HG03095 (cell line): ENCODE measurements around the gene LSM4.
"Not testable (repeated sequence)": the region's sequence is repeated elsewhere in the genome, so short reads cannot be mapped to it uniquely, and the experiment has no call there.

Experiments used
- ATAC-seq: cut with Tn5 transposase; IDR thresholded peaks from one replicate; pipeline ENCODE4 v1.9.1; 2021; ENCODE audit warnings: moderate library complexity; ENCODE audit not compliant: unreplicated experiment

The LSM4 gene

DNA sequence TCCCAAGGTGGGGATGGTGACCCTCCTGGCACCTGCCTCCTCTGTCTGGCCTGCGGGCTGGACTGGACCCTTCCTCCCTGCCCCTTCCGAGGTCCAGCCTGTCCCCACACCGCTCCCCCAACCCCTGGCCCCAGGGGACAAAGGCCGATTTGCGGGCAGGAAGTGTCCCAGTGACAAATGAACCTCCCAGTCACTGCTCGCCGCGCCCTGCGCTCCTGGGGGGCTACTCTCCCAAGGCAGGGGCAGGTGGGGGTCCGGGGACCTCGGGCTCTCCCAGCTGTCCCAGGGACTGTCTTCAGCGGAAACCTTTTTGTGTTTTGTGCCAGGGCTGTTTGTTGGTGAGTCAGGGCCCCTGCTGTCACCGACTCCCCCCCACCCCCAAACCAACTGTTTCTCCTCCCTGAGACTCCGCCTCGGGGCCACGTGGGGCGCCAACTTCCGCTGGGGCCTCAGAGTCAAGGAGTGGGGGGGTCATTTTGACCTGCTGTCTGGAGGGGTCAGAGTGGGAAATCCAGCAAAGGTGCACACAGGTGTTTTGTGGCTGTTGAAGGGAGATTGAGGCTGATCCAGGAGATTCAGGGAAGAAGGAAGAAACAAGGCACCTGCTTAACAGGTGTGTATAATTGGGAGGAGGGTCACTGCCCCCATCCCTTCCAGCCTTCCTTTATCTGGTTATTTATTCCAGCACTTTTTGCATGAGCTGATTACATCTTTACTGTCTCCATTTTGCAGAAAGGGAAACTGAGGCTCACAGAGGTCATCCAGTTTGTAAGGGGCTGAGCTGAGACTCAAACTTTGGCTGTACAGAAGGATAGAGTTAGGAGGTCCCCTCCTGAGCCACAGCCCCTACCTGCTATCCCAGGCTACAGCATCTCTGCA, 18.4 kb upstream of the LSM4 start:
- no peak for ATAC-seq

DNA sequence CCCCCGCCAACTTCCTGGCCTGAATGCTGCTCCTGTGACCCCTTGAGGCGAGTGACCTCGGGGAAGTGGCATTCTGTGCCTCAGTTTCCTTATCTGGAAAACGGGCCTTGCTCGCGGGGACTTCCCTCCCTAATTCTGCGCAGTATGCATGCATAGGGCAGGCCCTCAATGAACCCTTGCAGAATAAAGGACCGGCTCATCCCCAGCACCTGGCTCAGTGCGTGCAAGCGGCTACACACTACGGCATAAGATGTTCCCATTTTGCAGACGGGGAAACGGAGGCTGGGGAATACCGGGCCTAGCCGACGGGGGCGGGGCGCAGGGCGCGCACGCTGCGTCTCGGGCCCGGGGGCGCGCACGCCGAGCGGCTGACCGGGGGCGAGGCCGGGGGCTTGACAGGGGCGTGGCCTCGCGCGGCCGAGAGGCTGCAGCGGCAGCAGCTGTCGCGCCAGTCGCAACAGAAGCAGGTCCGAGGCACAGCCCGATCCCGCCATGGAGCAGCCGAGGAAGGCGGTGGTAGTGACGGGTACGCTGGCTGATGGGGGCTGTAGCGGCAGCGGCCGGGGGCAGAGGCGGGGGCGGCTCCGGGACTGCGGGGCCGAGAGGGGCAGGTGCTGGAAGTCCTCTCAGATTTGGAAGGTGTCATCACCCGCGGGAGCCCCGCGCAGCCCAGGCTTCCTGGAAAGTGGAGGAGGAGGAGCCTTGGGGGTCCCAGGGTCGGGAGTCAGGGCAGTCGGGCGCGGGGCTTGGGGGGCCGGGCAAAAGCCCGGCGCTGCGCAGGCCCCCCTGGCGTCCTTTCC, 17.5 kb upstream of the LSM4 start, which contains the start of gene PGPEP1:
PGPEP1 (plus strand) TSS at position 409 of the 800 bp plus-strand sequence; CDS start at position 493, 84 bp downstream.
- no peak for ATAC-seq

DNA sequence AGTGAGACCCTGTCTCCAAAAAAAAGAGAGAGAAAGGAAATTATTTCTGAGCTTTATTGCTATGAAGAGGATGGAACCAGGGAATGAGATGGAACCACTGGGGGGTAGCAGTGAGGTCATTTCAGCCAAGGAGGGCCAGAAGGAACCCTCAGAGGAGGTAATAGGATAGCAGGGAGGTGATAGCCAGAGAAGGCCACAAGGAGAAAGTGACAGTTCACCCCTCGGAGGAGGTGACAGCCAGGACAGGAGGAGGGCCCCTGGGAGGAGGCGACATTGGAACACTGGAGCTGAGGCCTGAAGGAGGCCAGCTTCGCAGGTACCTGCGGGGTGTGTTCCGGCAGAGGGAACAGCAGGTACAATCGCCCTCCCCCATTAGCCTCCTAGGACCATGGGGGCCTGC, 16.8 kb upstream of the LSM4 start:
- no peak for ATAC-seq

DNA sequence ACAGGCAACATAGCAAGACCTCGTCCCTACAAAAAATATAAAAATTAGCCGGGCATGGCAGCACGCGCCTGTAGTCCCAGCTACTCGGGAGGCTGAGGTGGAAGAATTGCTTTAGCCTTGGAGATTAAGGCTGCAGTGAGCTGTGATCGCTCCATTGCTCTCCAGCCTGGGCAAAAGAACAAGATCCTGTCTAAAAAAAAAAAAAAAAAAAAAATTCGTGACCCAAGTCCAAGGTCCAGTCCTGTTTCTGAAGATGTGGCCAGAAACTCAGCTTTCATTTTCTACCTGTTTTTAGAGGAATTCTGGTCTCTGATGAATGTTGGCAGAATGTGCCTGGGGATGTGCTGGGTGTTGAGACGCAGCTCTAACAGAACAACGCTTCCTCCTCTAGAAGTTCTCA, 15.7 kb upstream of the LSM4 start:
- ATAC-seq, result no peak

DNA sequence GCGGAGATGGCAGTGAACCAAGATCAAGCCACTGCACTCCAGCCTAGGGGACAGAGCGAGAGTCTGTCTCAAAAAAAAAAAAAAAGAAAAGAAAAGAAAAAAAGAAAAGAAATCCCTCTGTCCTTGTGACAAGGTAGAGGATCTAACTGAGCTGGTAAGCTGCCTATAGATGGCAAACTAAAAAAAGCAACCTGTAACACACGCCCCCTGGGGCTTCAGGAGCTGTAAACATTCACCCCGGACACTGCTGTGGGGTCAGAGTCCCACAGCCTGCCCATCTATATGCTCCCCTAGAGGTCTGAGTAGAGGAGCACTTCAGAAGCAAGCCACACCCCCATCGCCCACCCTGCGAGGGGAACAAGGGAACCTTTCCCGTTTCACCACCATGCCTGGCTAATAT, 13.2 kb upstream of the LSM4 start:
- no peak for ATAC-seq

DNA sequence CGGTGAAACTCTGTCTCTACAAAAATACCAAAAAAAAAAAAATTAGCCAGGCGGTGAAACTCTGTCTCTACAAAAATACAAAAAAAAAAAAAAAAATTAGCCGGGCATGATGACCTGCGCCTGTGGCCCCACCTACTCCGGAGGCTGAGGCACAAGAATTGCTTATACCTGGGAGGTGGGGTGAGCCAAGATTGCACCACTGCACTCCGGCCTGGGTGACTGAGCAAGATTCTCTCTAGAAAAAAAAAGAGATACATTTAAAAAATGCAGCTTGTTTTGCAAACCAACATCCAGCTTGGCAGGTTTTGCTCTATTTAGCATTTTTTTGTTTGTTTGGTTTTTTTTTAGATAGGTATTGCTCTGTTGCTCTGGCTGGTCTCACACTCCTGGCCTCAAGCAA, 10.8 kb upstream of the LSM4 start:
- no peak for ATAC-seq

DNA sequence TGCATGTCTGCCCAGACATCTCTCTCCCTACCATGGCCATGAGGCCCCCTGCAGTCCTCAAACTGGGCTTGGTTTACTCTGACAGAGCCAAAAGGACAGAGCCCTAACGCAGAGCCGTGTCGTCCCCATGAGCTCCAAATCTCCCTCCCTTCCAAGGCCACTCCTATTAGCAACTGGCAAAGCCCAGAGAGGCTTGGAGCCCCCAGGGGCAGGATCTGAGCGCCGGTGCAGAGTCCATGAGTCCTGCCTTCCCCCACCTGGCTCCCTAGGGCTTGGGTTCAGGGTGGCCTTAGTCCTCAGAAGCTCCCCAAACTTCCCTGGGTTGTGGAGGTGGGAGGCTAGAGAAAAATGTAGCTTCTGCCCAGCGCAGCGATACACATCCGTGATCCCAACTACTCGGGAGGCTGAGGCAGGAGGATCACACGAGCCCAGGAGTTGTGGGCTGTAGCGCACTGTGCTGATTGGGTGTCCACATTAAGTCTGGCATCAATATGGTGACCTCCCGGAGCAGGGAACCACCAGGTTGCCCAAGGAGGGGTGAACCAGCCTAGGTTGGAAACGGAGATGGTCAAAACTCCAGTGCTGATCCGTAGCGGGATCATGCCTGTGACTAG, 10.1 kb upstream of the LSM4 start:
- no peak for ATAC-seq

DNA sequence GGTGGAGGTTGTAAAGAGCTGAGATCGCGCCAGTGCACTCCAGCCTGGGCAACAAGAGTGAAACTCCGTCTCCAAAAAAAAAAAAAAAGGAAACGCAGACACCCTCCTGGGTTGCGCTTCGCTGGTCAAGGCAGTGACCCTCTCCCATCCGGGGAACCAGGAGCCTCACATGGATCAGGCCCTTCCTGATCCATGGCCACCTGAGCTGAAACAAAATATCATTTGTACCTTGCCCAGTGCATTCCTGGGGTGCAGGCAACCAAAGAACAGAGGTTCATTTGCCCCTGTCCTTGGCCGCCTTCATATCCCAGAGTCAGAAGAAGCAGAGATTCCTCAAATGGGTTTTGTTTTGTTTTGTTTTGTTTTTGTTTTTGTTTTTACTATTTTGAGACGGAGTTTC, 8.0 kb upstream of the LSM4 start:
- no peak for ATAC-seq

DNA sequence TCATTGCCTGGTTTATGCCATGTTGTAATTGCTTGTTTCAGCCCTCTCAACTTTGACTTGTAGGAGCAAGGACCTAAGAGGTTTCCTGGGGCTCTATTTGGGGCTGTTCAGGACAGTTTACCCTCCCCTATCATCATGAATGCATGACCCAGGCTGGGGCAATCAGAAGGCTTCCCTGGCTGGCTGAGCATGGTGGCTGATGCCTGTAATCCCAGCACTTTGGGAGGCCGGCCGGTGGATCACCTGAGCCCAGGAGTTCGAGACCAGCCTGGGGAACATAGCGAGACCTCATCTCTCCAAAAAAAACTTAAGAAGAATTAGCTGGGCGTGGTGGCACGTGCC, 6.1 kb upstream of the LSM4 start:
- no peak for ATAC-seq

DNA sequence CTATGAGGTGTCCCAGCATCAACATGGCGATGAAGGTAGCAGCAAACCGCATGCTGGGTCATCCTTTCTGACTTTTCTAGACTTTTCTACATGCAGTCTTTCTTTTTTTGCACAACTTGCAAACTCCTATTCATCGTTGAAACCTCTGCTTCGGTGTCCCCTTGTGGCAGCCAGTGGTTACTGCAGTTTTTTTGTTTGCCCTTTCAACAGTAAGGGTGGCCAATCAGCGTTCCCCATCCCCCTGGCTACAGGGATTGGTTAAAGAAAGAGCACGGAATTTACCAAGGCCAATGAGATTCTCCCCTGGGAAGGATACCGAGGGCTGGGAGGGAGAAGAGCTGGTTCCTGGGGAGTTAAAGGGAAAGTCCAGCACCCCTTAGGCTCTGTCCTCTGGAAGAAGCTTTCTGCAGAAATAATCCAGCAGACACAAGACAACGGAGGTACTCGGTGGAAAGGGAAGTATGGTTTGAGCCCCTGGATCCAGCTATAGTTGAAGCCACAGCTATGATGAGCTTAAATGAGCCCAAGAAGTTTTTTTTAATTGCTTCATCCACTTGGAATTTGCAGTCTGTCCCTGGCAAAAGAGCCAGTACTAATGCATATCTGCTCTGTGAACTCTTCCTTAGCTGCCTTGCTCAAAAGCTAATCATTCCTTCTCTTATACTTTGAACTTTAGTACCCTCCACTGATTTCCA, 5.6 kb upstream of the LSM4 start:
- ATAC-seq, result peak; percentile 74

DNA sequence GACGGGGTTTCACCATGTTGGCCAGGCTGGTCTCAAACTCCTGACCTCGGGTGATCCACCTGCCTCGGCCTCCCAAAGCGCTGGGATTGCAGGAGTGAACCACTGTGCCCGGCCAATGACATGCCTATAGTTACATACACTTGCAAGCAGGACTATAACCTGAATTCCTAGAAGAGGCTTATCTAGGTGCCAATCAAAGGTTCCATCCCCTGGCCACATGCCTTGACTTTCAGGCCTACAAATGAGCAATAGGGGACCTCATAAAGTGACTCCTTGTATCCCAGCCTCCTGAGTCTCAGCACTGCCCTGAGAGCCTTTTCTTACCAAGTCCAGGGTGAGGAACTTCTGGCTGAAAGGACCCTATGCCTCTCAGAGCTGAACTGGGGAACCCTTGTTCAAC, 3.9 kb upstream of the LSM4 start:
- no peak for ATAC-seq

DNA sequence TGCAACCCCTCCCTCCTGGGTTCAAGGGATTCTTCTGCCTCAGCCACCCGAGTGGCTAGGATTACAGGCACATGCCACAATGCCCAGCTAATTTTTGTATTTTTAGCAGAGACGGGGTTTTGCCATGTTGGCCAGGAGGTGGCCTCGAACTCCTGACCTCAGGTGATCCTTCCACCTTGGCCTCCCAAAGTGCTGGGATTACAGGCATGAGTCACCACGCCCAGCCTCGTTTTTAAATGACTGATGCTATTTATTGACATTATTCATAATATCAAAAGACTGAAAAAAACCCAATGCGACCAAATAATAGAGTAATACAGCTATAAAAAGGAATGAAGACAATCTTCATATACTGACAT, 1.5 kb upstream of the LSM4 start:
- not testable (repeated sequence) for ATAC-seq

DNA sequence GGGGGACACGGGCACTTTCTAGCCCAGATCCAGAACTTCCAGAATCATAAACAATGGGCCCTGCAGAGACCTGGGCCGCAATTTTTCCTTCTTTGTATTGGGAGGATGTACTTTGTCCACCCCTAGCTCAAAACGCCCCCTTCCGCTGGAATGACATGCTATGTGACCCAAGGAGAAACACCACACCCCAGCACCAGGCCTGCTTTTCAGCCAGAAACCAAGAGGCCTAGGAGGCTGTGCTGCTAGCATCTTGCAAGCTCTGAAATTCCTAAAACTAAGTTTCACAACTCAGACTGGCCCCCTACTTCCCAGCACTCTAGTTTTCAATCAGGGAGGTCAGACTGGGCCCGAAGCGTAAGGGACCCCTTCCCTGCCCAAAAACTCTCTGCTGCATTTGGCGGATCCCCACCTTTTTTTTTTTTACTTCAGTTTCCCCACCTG, 538 bp downstream of the LSM4 start:
- ATAC-seq, result no peak

DNA sequence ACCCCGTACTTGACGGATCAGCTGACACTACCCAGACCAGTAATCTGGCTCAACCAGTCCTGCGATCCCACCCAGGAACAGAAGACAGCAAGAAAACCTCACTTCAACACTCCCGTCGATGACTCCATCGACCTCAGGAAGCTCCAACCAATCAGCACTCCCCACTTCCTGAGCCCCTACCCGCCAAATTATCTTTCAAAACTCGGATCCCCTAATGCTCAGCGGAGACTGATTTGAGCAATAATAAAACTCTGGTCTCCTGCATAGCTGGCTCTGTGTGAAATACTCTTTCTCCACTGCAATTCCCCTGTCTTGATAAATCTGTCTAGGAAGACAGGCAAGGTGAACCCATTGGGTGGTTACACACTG, 1.2 kb downstream of the LSM4 start:
- no peak for ATAC-seq

DNA sequence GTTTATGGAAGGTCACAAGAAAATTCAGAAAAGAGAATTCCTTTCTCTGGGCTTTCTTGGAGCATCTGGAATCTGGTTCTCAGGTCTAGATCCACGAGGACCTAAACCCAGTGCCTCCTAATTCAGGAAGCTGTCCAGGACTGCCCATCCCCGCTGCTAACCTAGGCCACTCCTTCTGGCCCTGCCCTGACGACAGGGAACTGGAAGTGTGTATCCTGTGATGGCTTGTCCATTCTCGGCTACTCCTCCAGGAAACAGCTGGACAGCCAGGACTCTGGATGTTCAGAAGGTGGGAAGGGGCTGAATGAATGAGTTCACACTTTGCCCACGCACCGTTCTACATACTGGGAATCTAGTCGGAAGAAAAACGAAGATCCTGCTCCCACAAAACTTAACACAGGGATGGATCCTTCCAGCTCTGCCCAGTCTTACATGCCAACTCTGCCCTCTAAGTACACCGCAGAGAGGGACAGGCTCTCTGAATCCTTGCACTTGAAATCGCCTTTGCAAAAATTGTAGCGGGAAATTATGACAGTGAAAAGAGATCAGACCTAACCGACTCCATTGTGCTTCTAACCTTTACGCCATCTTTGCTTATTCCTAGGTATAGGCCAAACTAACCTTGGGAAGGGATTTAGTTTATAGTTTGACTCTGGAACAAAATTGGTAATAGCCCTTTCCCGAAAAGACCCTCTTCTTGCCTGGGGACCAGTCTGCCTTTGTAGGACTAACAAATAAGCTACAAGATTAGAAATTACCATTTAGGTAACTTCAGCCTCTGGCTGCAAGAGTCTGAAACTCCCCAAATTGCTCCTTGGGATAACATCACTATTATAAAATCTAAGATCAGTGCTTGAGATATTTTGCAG, 1.8 kb downstream of the LSM4 start:
- ATAC-seq, result no peak

DNA sequence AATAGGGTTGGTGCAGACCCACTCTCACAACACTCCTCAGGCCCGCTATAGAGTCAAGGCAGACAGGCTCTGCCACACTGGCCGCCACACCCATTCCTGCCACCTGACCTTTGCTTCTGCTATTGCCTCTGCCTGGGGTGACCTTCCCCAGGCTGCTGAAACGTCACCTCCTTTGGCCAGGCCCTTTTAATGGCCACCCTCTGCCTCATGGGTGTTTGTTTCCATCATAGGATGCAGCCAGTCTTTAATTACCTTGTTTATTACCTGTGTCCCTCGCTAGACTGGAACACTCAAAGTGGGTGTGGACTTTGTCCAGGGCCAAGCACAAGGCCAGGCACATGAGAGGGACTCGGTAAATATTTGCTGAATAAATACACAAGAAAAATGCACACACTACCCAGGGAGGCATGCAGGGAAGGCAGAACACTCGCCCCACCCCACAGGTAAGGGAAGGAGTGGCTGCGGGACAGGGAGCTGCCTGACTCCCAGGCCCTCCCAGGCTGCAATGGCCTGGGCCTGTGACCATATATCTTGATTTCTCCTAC, 3.2 kb downstream of the LSM4 start:
- no peak for ATAC-seq

DNA sequence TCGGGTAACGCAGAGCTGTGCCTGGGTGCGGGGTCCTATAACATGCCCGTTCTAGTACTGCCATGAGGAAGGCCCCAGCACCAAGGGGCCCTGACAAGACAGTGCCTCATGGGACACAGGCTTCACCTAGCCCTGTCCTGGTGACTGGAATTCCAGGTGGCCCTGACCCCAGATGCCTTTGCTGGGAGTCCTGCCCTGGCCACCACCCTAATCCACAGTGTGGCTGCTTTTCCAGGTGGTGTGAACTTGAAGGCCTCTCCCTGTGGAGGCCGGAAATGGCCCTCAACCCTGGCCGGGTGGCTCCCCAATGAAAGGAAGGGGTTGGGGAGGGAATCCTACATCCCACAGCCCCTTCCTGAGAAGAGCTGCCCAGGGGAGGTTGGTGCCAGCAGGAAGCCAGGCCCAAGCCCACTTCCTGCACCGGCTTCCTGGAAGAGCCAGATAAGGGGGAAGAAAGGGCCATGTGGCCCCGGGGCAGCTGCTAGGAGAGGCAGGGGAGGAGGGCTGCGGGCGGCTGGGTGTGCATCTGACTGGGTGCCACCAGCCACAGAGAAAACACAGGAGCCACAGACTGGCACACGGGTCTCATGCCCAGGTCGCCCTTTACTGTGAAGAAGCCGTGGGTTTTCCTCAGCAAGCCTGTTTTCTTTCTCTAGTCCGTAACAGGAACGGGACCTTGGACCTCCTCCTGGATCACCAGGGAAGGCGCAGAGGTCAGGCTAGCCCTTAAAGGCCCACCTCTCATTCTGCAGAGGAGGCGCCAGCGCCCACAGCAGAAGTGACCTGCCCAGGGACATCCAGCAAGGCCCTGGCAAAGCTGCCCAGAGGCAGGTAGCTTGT, 4.7 kb downstream of the LSM4 start:
- ATAC-seq, result no peak

DNA sequence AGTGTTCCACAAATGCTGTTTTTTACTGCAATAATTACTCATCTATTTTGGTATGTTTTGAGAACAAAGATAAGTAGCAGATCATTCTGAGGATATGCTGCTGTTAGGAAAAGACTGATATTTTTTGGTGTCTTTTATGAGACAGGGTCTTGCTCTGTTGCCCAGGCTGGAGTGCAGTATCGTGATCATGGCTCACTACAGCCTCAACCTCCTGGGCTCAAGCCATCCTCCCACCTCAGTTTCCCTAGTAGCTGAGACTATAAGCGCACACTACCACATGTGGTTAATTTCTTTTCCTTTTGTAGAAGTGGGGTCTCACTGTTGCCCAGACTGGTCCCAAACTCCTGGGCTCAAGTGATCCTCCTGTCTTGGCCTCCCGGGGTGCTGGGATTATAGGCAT, 9.5 kb downstream of the LSM4 start:
- ATAC-seq, result no peak

DNA sequence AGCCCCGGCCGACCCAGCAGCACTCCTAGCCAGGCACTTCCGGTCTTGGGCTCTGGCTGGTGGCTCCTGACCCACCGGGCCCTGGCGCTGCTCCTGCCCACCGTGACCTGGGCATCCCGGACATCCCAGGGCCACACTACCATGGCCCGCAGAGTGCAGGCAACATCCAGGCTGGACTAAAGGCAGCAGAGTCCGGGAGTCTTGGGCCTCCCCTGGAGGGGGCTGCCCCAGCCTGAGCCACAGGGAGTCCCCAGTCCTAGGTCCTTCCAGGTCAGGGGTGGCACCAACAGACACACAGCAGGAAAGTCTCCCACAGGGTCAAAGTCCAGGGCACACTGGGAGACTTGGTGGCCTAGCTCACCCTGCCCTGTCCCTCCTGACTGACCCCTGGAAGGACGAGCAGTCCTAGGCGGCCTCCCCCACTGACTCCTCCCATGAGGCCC, 10.8 kb downstream of the LSM4 start:
- ATAC-seq, result no peak
